Fibroblast of lung (primary cell): Measurements from ENCODE around the gene UCKL1.

Experiments
- CTCF ChIP-seq, 2 donors: IDR thresholded peaks in 1 of 2; conservative IDR thresholded peaks in 1 of 2; 1 replicate in 1 of 2; 2 replicates in 1 of 2; pipeline ENCODE4 v1.5.1; 2011 to 2012; ENCODE audit warnings: low read length in 2 of 2, control low read depth in 1 of 2, inconsistent platforms in 1 of 2, low read depth in 1 of 2, mild to moderate bottlenecking in 1 of 2
- EZH2 ChIP-seq: IDR thresholded peaks from 2 replicates; pipeline ENCODE4 v1.5.1; 2012; ENCODE audit warnings: low read length, control low read depth, mild to moderate bottlenecking; ENCODE audit errors: missing control alignments

DNA sequence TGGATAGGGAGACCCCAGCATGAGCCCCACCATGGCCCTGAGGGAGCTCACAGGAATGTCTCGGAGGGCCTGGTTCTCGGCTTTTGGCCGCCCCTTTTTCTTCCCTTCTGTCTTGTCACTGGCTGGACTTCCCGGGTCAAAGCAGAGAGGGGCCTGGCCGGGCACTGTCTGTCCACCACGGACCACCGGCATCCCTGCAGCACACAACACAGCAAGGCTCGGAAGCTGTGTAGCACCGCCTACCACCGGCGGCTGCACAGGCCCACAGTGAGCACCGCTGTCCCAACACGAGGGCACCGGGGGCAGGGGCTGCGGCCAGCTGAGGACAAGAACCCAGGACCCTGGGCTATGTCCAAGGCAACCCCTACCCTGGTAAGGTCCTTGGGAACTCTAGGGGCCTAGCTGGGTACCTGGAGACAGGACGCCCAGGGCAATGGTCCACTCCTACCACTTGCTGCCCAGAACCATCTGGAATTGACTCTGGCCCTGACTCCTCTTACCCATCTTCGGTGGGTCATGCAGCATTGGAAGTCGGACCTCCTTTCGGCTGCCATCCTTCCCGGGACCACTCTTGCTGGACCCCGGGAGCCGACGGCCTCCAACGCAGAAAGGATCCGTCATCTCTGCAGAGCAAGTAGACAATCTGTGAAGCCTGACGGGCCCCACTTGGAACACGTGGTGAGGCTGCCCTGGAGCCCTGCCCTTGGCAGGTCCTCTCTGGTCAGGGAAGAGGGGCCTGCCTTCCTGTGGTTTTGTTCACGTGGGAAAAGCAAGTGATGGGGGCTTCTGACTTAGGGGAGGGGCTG, 11.3 kb upstream of the UCKL1 start:
- no peak for TF ChIP-seq CTCF (conservative IDR thresholded peaks at IDR 0.05 in 1 of 2, IDR thresholded peaks at IDR 0.05 in 1 of 2; ENCODE audit: low read depth in 1 of 2, low read length in 2 of 2)
- TF ChIP-seq EZH2, result no peak
